Measurements from ENCODE around the gene RFTN1.

- TF ChIP-seq ZNF239 (CRISPR knock-in tag; IDR thresholded peaks at IDR 0.05) (no peak), E2F6 (IDR thresholded peaks at IDR 0.05; ENCODE audit: borderline replicate concordance in 1 of 2, extremely low read depth in 1 of 2, insufficient read depth in 1 of 2, insufficient read length in 1 of 2, low read depth in 1 of 2, low read length in 1 of 2, poor library complexity in 1 of 2, severe bottlenecking in 1 of 2) (no peak), PHTF2 (CRISPR knock-in tag; IDR thresholded peaks at IDR 0.05) (no peak), PHF8 (IDR thresholded peaks at IDR 0.05; ENCODE audit: borderline replicate concordance, low read length) (no peak), E2F1 (CRISPR knock-in tag; IDR thresholded peaks at IDR 0.05) (no peak), MEF2D (tag; conservative IDR thresholded peaks at IDR 0.05; ENCODE audit: low read depth) (no peak), SMC3 (conservative IDR thresholded peaks at IDR 0.05; ENCODE audit: insufficient read depth, low read depth, low read length) (no peak), REST (IDR thresholded peaks at IDR 0.05; ENCODE audit: borderline replicate concordance) (no peak), REST (CRISPR knock-in tag; IDR thresholded peaks at IDR 0.05; ENCODE audit: low read depth) (no peak), E2F4 (CRISPR knock-in tag; IDR thresholded peaks at IDR 0.05; ENCODE audit: low read depth) (no peak), TARDBP (IDR thresholded peaks at IDR 0.05) (no peak), SMAD1 (IDR thresholded peaks at IDR 0.05; ENCODE audit: low read depth, low read length, partially characterized antibody) (no peak)
These were observed 20.6 kb upstream of the RFTN1 start for GRCh38 chr3:16533928-16534574.
